Endothelial cell of umbilical vein (primary cell): ENCODE data around the gene TSPO. TPM values are rescaled to one million over a fixed set of nuclear protein-coding genes. Genes with fewer than 3 reads are reported as not detected.

Experiments used
- BruUV-seq: library from RNA; stranded (reverse); fragments of 400-500 nt; replicated peaks from 2 replicates; lab custom pipeline; 2021; lab: Mats Ljungman, UMichigan
- CTCF ChIA-PET: fragments of 300-600, 350-600 bp; sonication (Branson Sonifier 250); formaldehyde crosslinking; loops from one replicate; lab custom pipeline; 2021; ENCODE audit warnings: antibody characterized with exemption, inconsistent platforms; lab: Charles Lee
- POLR2A ChIA-PET: fragments of 300-600, 350-600 bp; sonication (Branson Sonifier 250); formaldehyde crosslinking; loops from one replicate; lab custom pipeline; 2021; ENCODE audit warnings: antibody characterized with exemption, inconsistent platforms; lab: Charles Lee
- DNase-seq: peaks from one replicate; pipeline ENCODE4 v3.0.0-alpha.2; 2011; ENCODE audit warnings: low read depth, low spot score
- FAIRE-seq: peaks from 2 replicates; lab custom pipeline; 2011; peaks lifted over from hg19 to GRCh38; lab: Jason Lieb, UNC
- H2AFZ ChIP-seq: 2 replicates; pipeline ENCODE4 v1.6.0; 2012; ENCODE audit warnings: low read depth, low read length, control low read depth, inconsistent platforms
- H3K27ac ChIP-seq: 2 replicates; pipeline ENCODE4 v1.5.1; 2011; ENCODE audit warnings: low read depth, mild to moderate bottlenecking, control low read depth, low read length, moderate library complexity; ENCODE audit not compliant: insufficient read depth
- H3K27me3 ChIP-seq, 2 experiments: 2 replicates each; pipeline versions ENCODE4 v1.6.0 to v1.6.1; 2011; ENCODE audit warnings: low read length in 2 of 2, mixed read lengths in 1 of 2; ENCODE audit not compliant: control insufficient read depth in 2 of 2, insufficient read depth in 2 of 2
- H3K36me3 ChIP-seq, 2 experiments: 2 replicates in 1 of 2; 3 replicates in 1 of 2; pipeline ENCODE4 v1.5.1; 2011; ENCODE audit warnings: low read length in 2 of 2, mild to moderate bottlenecking in 1 of 2, moderate library complexity in 1 of 2; ENCODE audit not compliant: control insufficient read depth in 2 of 2, insufficient read depth in 2 of 2; ENCODE audit errors: extremely low read depth in 1 of 2
- H3K4me1 ChIP-seq: 3 replicates; pipeline ENCODE4 v1.5.1; 2011; ENCODE audit warnings: mild to moderate bottlenecking, low read length; ENCODE audit not compliant: control insufficient read depth, insufficient read depth; ENCODE audit errors: extremely low read depth
- H3K4me2 ChIP-seq: 2 replicates; pipeline ENCODE4 v1.6.1; 2011; ENCODE audit warnings: low read length, control low read depth, mixed read lengths; ENCODE audit not compliant: insufficient read depth
- H3K4me3 ChIP-seq, 3 experiments: fragments of 200-600 bp in 1 of 3; sonication (generic), shearing (Covaris generic) in 1 of 3; replicated peaks in 1 of 3; 2 replicates each; pipeline ENCODE4 v1.5.1; 2011 to 2016; ENCODE audit warnings: control low read depth in 3 of 3, low read length in 3 of 3, mild to moderate bottlenecking in 2 of 3, inconsistent platforms in 1 of 3, low read depth in 1 of 3, moderate library complexity in 1 of 3; ENCODE audit not compliant: insufficient read depth in 1 of 3
- H3K79me2 ChIP-seq: 2 replicates; pipeline ENCODE4 v1.6.0; 2012; ENCODE audit warnings: low read length, inconsistent platforms; ENCODE audit not compliant: control insufficient read depth, insufficient read depth
- H3K9ac ChIP-seq: replicated peaks from 2 replicates; pipeline ENCODE3; 2011; ENCODE audit warnings: low read length, control low read depth; ENCODE audit not compliant: insufficient read depth; ENCODE audit errors: extremely low read depth
- H3K9me1 ChIP-seq: replicated peaks from 3 replicates; pipeline ENCODE4 v1.6.0; 2011; ENCODE audit warnings: mild to moderate bottlenecking, low read length; ENCODE audit not compliant: control insufficient read depth, insufficient read depth; ENCODE audit errors: extremely low read depth
- H3K9me3 ChIP-seq: replicated peaks from 2 replicates; pipeline ENCODE4 v1.5.1; 2012; ENCODE audit warnings: low read length, inconsistent platforms; ENCODE audit not compliant: control insufficient read depth, insufficient read depth
- H4K20me1 ChIP-seq: replicated peaks from 2 replicates; pipeline ENCODE3; 2011; ENCODE audit warnings: mild to moderate bottlenecking, low read length; ENCODE audit not compliant: control insufficient read depth, insufficient read depth; ENCODE audit errors: extremely low read depth
- CTCF ChIP-seq, 2 donors: IDR thresholded peaks; 1 replicate in 1 of 2; 2 replicates in 1 of 2; pipeline ENCODE4 v1.5.1; 2011; ENCODE audit warnings: low read length in 2 of 2, mild to moderate bottlenecking in 2 of 2, moderate library complexity in 2 of 2, control low read depth in 1 of 2, inconsistent platforms in 1 of 2, low read depth in 1 of 2; ENCODE audit not compliant: insufficient read depth in 1 of 2; ENCODE audit errors: extremely low read depth in 1 of 2
- JUN ChIP-seq: IDR thresholded peaks from 2 replicates; pipeline ENCODE4 v1.6.1; 2011; ENCODE audit warnings: borderline replicate concordance, low read depth; ENCODE audit not compliant: insufficient read length, insufficient read depth
- POLR2A ChIP-seq: IDR thresholded peaks from 2 replicates; pipeline ENCODE4 v1.6.1; 2012; ENCODE audit warnings: low read depth, mild to moderate bottlenecking, control low read depth, low read length
- POLR2AphosphoS5 ChIP-seq: IDR thresholded peaks from 2 replicates; pipeline ENCODE4 v1.6.1; 2012; ENCODE audit warnings: low read depth, mild to moderate bottlenecking, control low read depth, low read length, moderate library complexity; ENCODE audit not compliant: insufficient read depth
- dilution Hi-C: fragments of 300-500 bp; cut with MboI; formaldehyde crosslinking; loops from one replicate; pipeline ENCODE4 v1.15.0; 2019; ENCODE audit warnings: low sequenced_read_pairs; ENCODE audit not compliant: extremely low pct_ligation_motif_present
- intact Hi-C: fragments of 100-400 bp; cut with micrococcal nuclease; formaldehyde crosslinking; loops from one replicate; pipeline ENCODE4 v1.10.0; 2022
- polyA plus RNA-seq, 4 experiments: library from polyadenylated mRNA; depleted of rRNA in 3 of 4; stranded (reverse) in 3 of 4; unstranded in 1 of 4; fragments of >200 nt; gene quantifications; 2 replicates each; pipeline versions ENCODE4 v1.2.1 to v1.2.3, GENCODE V29; 2011 to 2012; ENCODE audit warnings: missing spikeins in 1 of 4
- total RNA-seq: library from RNA; stranded (reverse); gene quantifications from 2 replicates; pipeline ENCODE4 v1.2.3, GENCODE V29; 2021

The TSPO gene
- total and polyA plus RNA-seq, 2 donors (not counting 3 experiments of a cell fraction or from before 2014, with no cell fraction given) = 328 to 720 TPM

DNA sequence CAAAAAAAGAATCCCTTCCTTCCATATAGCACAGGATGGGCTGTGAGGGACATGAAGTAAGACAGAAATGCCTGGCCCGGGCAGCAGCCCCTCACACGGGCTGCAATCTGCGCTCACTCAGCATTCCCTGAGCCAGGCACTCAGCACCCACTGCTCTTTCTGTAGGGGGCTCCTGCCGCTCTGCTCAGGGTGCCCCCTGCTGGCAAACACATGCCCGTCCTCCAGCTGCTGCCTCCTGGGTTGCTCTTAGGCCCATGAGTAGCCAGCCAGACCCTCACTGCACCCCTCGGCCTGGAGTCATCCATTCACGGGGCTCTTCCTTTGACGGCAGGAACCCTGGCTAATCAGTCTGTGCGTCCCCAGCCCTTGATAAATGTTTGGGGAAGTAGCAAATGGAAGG is 15.1 kb upstream of the TSPO start:
- intact Hi-C loops (loop anchor here (1.0 to 2.0 kb wide), 2 partner anchors 25 to 356 kb away; partner anchors contain the start of gene BIK), dilution Hi-C loops (no loop called here)

More for the DNA sequence above, 15.1 kb upstream of the TSPO start:
- Histone ChIP-seq H3K4me1 (no peaks in the 10 kb centered on the region), H2AFZ (no peak overlapping the region), H3K9me3 (no peaks in the 10 kb centered on the region), H3K4me3 (no peak overlapping the region), H3K27me3 (no peaks in the 10 kb centered on the region), H3K36me3 (peaks cover 0 to 30% of the 10 kb centered on the region in 2 experiments), H3K27ac (no peak overlapping the region), H3K4me2 (no peak overlapping the region), H3K79me2 (no peaks in the 10 kb centered on the region), H3K9ac (no peak overlapping the region), H4K20me1 (no peaks in the 10 kb centered on the region), H3K9me1 (no peaks in the 10 kb centered on the region)
- ChIA-PET POLR2A (no interaction called here), CTCF (interaction anchor here (0.5 to 4.4 kb wide), 8 partner anchors 9 to 563 kb away, joined by 3 to 17 read pairs (median 3); partner anchors contain the start of gene BIK)
- peak; percentile 56 for DNase-seq
- no TSS peak for BruUV-seq
- TF ChIP-seq POLR2A (no peak), POLR2AphosphoS5 (no peak), CTCF (IDR thresholded peaks at IDR 0.05; ENCODE audit: extremely low read depth in 1 of 2, insufficient read depth in 1 of 2, low read depth in 1 of 2, low read length in 2 of 2) (peak; percentile 76 to 95), JUN (no peak)
- FAIRE-seq = peak; percentile 85
